Adrenal gland (tissue), 5 donors: Measurements from ENCODE around the gene ACSM5.
"Not testable (repeated sequence)": the region's sequence is repeated elsewhere in the genome, so short reads cannot be mapped to it uniquely, and the experiment has no call there.

Experiments used
- POLR2A ChIP-seq, 2 donors: fragments of 450-650 bp; IDR thresholded peaks; one replicate each; pipeline ENCODE4 v1.6.1; 2017; ENCODE audit warnings: antibody characterized with exemption in 2 of 2, mild to moderate bottlenecking in 2 of 2, moderate library complexity in 1 of 2
- TF ChIP-seq, protein P1 (sequence below), 6 experiments: fragments of 450-650 bp in 4 of 6; fragments of 200-600 bp in 2 of 6; sonication (generic) in 1 of 6; IDR thresholded peaks; 1 replicate in 5 of 6; 2 replicates in 1 of 6; pipeline versions ENCODE4 v1.5.1 to v1.8.0; 2016 to 2021; ENCODE audit warnings: antibody characterized with exemption in 6 of 6, mild to moderate bottlenecking in 2 of 6, moderate library complexity in 1 of 6
- donor health status: DM: no; HTN: no; CAD: no.

DNA sequence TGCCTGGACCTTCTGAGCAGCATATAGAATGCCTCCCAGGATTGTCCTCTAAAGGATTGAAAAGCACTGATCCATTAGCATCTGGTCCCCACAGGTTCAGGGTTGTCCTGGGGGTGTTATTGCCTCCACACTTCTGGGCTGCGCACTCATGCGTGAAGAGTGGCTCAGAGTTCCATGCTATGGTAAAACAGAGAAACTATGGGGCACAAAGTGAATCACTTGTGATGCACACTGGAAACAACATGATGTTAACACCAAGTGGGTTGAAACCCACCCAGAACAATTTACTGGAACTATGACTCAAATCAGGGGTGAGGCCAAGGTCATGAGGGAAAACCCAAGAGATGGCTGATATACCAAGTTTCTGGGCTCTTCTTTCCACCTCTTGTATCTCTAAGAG is 60.6 kb downstream of the ACSM5 start:
- TF ChIP-seq, protein P1, sequence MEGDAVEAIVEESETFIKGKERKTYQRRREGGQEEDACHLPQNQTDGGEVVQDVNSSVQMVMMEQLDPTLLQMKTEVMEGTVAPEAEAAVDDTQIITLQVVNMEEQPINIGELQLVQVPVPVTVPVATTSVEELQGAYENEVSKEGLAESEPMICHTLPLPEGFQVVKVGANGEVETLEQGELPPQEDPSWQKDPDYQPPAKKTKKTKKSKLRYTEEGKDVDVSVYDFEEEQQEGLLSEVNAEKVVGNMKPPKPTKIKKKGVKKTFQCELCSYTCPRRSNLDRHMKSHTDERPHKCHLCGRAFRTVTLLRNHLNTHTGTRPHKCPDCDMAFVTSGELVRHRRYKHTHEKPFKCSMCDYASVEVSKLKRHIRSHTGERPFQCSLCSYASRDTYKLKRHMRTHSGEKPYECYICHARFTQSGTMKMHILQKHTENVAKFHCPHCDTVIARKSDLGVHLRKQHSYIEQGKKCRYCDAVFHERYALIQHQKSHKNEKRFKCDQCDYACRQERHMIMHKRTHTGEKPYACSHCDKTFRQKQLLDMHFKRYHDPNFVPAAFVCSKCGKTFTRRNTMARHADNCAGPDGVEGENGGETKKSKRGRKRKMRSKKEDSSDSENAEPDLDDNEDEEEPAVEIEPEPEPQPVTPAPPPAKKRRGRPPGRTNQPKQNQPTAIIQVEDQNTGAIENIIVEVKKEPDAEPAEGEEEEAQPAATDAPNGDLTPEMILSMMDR (IDR thresholded peaks at IDR 0.05): not testable (repeated sequence)
- TF ChIP-seq POLR2A (IDR thresholded peaks at IDR 0.05): not testable (repeated sequence)
